ENCODE measurements around the gene MAP1LC3B. TPM values are rescaled to one million over a fixed set of nuclear protein-coding genes. Genes with fewer than 3 reads are reported as not detected.

The MAP1LC3B gene
- total and polyA plus RNA-seq, 5 donors from 2014 or later: 83.2 to 158 (median 134) TPM

DNA sequence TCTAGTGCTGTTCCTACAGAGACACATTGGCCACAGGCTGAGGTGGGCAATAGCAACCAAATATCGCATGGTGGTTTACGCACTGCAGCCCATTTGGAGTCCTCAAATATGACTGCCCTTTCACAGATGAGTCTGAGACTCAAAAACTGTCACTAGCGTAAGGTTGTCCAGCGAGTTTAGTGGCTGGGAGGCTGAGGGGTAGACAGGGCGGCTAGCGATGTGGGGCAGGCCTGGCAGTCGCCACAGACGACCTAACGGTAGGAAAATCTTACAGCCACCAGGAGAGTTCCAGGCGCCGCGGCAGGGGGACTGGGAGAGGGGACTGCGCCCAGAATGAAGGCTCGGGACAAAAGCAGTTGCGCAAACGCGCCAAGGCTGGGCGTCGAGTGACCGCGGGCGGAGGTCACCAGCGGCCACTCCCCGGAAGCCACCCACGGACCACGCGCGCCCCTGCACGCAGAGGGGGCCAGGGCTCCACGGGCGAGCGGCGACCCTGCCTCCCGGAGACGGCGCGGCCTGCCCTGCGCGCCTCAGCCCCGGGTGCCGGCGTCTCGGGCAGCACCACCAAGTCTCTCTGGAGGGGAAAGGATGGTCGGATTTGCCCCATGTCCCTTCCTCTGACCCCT lies 699 bp upstream of the MAP1LC3B start:
- H3K4me3 ChIP-seq (ENCODE audit: low read depth, low read length): peak overlapping the region; percentile 55
- peak overlapping the region; percentile 86 for H3K27ac ChIP-seq (ENCODE audit: insufficient read depth, low read length, poor library complexity, severe bottlenecking)
- DNase-seq: no peak
- H3K27me3 ChIP-seq (ENCODE audit: control insufficient read depth, insufficient read depth, low read length): no peaks in the 10 kb centered on the region
- no peaks in the 10 kb centered on the region for H3K9me3 Mint-ChIP-seq
- no peaks in the 10 kb centered on the region for H3K9me3 ChIP-seq (ENCODE audit: control insufficient read depth in 2 of 2, low read length in 2 of 2)
- ATAC-seq (ENCODE audit: low read depth in 2 of 2): no peak
- peak overlapping the region; percentile 79 to 89 (median 86) for H3K4me3 Mint-ChIP-seq
- H3K4me1 ChIP-seq (ENCODE audit: control insufficient read depth, insufficient read depth, low read length, poor library complexity, severe bottlenecking): peaks cover 50% of the 10 kb centered on the region
- H3K36me3 Mint-ChIP-seq: peaks cover 8% of the 10 kb centered on the region
- no peaks in the 10 kb centered on the region for H3K36me3 ChIP-seq (ENCODE audit: control insufficient read depth, insufficient read depth, low read length)
- H3K4me1 Mint-ChIP-seq: peaks cover 24 to 61% (median 46%) of the 10 kb centered on the region in 4 donors
- peak overlapping the region; percentile 85 to 95 (median 94) for H3K27ac Mint-ChIP-seq
- H3K27me3 Mint-ChIP-seq: no peaks in the 10 kb centered on the region

- Histone ChIP-seq H3K4me1 (ENCODE audit: control insufficient read depth, insufficient read depth, low read length, poor library complexity, severe bottlenecking) (peaks cover 37% of the 10 kb centered on the region), H3K27ac (ENCODE audit: insufficient read depth, low read length, poor library complexity, severe bottlenecking) (peak overlapping the region; percentile 63), H3K27me3 (ENCODE audit: control insufficient read depth, insufficient read depth, low read length) (no peaks in the 10 kb centered on the region), H3K9me3 (ENCODE audit: control insufficient read depth in 2 of 2, low read length in 2 of 2) (no peaks in the 10 kb centered on the region), H3K4me3 (ENCODE audit: low read depth, low read length) (peak overlapping the region; percentile 87), H3K36me3 (ENCODE audit: control insufficient read depth, insufficient read depth, low read length) (no peaks in the 10 kb centered on the region)
- H3K36me3 Mint-ChIP-seq: peaks cover 3% of the 10 kb centered on the region
- DNase-seq (peak; percentile 23 to 54 (median 37)), ATAC-seq (ENCODE audit: low read depth in 2 of 2) (no peak)
- H3K4me3 Mint-ChIP-seq: peak overlapping the region; percentile 92 to 96 (median 96)
- H3K27me3 Mint-ChIP-seq: no peaks in the 10 kb centered on the region
- peak overlapping the region; percentile 89 to 96 (median 90) for H3K27ac Mint-ChIP-seq
- peaks cover 22 to 58% (median 43%) of the 10 kb centered on the region in 4 donors for H3K4me1 Mint-ChIP-seq
- no peaks in the 10 kb centered on the region for H3K9me3 Mint-ChIP-seq
These were observed 914 bp downstream of the MAP1LC3B start for GRCh38 chr16:87392821-87393679.

- ATAC-seq (ENCODE audit: low read depth in 2 of 2) (no peak), DNase-seq (no peak)
- peak overlapping the region; percentile 87 for H3K4me3 ChIP-seq (ENCODE audit: low read depth, low read length)
- Mint-ChIP-seq H3K4me1 (peaks cover 15 to 56% (median 39%) of the 10 kb centered on the region in 4 donors), H3K27ac (peak overlapping the region; percentile 89 to 96 (median 90)), H3K36me3 (peaks cover 3% of the 10 kb centered on the region), H3K27me3 (no peaks in the 10 kb centered on the region), H3K9me3 (no peaks in the 10 kb centered on the region), H3K4me3 (peak overlapping the region; percentile 92 to 96 (median 96))
- peak overlapping the region; percentile 63 for H3K27ac ChIP-seq (ENCODE audit: insufficient read depth, low read length, poor library complexity, severe bottlenecking)
- peaks cover under 1% of the 10 kb centered on the region for H3K36me3 ChIP-seq (ENCODE audit: control insufficient read depth, insufficient read depth, low read length)
- H3K9me3 ChIP-seq (ENCODE audit: control insufficient read depth in 2 of 2, low read length in 2 of 2): no peaks in the 10 kb centered on the region
- H3K27me3 ChIP-seq (ENCODE audit: control insufficient read depth, insufficient read depth, low read length): no peaks in the 10 kb centered on the region
- peaks cover 30% of the 10 kb centered on the region for H3K4me1 ChIP-seq (ENCODE audit: control insufficient read depth, insufficient read depth, low read length, poor library complexity, severe bottlenecking)
These were observed 1.5 kb downstream of the MAP1LC3B start for GRCh38 chr16:87393680-87394055.

DNA sequence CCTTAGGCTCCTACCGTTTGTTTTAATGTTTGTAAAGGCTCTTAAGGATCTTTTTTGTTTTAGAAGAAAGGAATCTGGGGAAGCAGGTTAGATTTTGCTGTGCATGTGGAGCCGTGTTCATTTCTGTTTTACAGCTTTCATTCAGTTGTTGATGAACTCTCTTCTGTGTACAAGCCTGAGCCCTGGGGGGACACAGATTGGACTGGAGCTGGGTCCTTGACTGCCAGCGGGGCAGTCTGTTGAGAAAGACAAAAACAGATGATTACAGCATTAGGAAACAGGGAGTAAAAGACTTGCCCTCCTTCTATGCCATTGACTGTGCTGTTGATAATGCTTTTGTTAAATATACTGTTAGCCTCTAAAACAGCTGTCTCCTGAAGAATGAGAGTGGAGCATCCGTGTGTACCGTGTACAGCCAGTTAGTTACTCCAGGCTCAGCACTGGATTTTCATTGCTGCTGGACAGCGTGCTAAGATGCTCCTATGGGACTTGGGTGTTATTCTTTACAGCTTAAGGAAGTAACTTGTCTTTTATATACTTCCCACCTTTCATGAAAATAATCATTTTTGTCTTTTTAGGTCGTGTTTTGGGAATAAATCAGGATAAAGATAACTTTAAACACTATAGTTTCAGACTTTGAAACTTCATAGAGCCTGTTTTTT lies 3.2 kb downstream of the MAP1LC3B start:
- H3K4me1 ChIP-seq (ENCODE audit: control insufficient read depth, insufficient read depth, low read length, poor library complexity, severe bottlenecking): peaks cover 29% of the 10 kb centered on the region
- H3K4me3 Mint-ChIP-seq: peak overlapping the region in 3 of 4 donors; percentile 44 to 80 (median 52)
- H3K4me3 ChIP-seq (ENCODE audit: low read depth, low read length): no peak overlapping the region
- H3K36me3 ChIP-seq (ENCODE audit: control insufficient read depth, insufficient read depth, low read length): peaks cover 11% of the 10 kb centered on the region
- no peaks in the 10 kb centered on the region for H3K27me3 ChIP-seq (ENCODE audit: control insufficient read depth, insufficient read depth, low read length)
- H3K9me3 Mint-ChIP-seq: no peaks in the 10 kb centered on the region
- H3K36me3 Mint-ChIP-seq: peaks cover 8% of the 10 kb centered on the region
- no peak overlapping the region for H3K27ac ChIP-seq (ENCODE audit: insufficient read depth, low read length, poor library complexity, severe bottlenecking)
- no peaks in the 10 kb centered on the region for H3K27me3 Mint-ChIP-seq
- ATAC-seq (ENCODE audit: low read depth in 2 of 2) (no peak), DNase-seq (no peak)
- H3K4me1 Mint-ChIP-seq: peaks cover 20 to 55% (median 41%) of the 10 kb centered on the region in 4 donors
- H3K27ac Mint-ChIP-seq: peak overlapping the region in 1 of 3 donors; percentile 20
- H3K9me3 ChIP-seq (ENCODE audit: control insufficient read depth in 2 of 2, low read length in 2 of 2): no peaks in the 10 kb centered on the region

DNA sequence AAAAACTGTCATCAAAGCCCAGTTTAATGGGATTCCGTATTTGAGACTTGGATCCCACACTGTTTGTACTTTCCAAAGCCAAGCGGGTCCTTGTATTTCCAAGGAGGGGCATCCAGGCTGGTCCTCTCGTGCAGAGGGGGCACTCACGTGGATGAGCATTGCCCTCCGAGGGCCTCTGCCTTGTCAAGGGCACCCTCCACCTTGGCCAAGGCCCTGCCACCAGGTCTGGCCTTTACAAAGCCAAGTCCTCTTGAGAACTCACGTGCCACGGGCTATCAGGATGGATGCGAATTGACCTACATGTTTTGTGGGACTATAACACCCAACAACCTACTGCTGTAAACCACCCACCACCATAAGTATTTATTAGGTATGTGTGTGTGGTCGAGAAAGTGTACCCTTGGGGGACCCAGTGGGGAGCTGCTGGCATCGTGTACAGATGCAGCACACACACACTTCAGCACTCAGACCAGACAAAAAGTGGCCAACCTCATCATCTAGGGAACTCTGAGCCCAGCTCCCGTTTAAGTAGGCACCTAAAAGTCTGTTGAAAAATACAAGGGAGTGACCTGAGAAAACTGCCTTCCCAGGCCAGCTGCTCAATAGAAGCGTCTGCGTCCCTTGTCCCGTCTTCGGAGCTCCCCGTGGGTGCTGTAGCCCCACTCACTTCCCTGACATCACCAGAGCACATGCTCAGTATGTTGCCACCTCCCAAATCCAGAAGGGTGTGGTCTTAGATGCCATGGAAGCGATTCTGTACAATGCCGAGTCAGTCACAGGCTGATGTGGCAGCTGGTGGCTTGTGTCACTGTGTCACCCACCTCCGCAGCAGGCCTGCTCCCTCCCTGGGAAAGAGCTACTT lies 12.9 kb downstream of the MAP1LC3B start:
- H3K4me1 ChIP-seq (ENCODE audit: control insufficient read depth, insufficient read depth, low read length, poor library complexity, severe bottlenecking): no peaks in the 10 kb centered on the region
- Mint-ChIP-seq H3K9me3 (no peaks in the 10 kb centered on the region), H3K4me1 (peaks cover 0 to 5% (median 2%) of the 10 kb centered on the region in 4 donors), H3K27ac (peak overlapping the region in 2 of 3 donors; percentile 43 to 56), H3K36me3 (peaks cover 14% of the 10 kb centered on the region), H3K27me3 (no peaks in the 10 kb centered on the region), H3K4me3 (no peak overlapping the region)
- DNase-seq: no peak
- H3K4me3 ChIP-seq (ENCODE audit: low read depth, low read length): no peak overlapping the region
- H3K36me3 ChIP-seq (ENCODE audit: control insufficient read depth, insufficient read depth, low read length): peaks cover 81% of the 10 kb centered on the region
- no peaks in the 10 kb centered on the region for H3K9me3 ChIP-seq (ENCODE audit: control insufficient read depth in 2 of 2, low read length in 2 of 2)
- H3K27ac ChIP-seq (ENCODE audit: insufficient read depth, low read length, poor library complexity, severe bottlenecking): no peak overlapping the region
- ATAC-seq (ENCODE audit: low read depth in 2 of 2): no peak
- no peaks in the 10 kb centered on the region for H3K27me3 ChIP-seq (ENCODE audit: control insufficient read depth, insufficient read depth, low read length)

- Histone ChIP-seq H3K36me3 (ENCODE audit: control insufficient read depth, insufficient read depth, low read length) (peaks cover 83% of the 10 kb centered on the region), H3K27me3 (ENCODE audit: control insufficient read depth, insufficient read depth, low read length) (no peaks in the 10 kb centered on the region), H3K27ac (ENCODE audit: insufficient read depth, low read length, poor library complexity, severe bottlenecking) (no peak overlapping the region), H3K4me3 (ENCODE audit: low read depth, low read length) (no peak overlapping the region), H3K4me1 (ENCODE audit: control insufficient read depth, insufficient read depth, low read length, poor library complexity, severe bottlenecking) (no peaks in the 10 kb centered on the region), H3K9me3 (ENCODE audit: control insufficient read depth in 2 of 2, low read length in 2 of 2) (no peaks in the 10 kb centered on the region)
- DNase-seq (no peak), ATAC-seq (ENCODE audit: low read depth in 2 of 2) (no peak)
- Mint-ChIP-seq H3K4me1 (peaks cover 0 to 4% (median under 1%) of the 10 kb centered on the region in 4 donors), H3K36me3 (peaks cover 22% of the 10 kb centered on the region), H3K27ac (no peak overlapping the region), H3K4me3 (no peak overlapping the region), H3K9me3 (no peaks in the 10 kb centered on the region), H3K27me3 (no peaks in the 10 kb centered on the region)
These were observed 14.5 kb downstream of the MAP1LC3B start for GRCh38 chr16:87406495-87407088.
